NCI-H146 treated with DMSO at 0.1 percent for 48 hours (cell line): Measurements from ENCODE around the gene CCDC138.

Experiments
- DNase-seq: peaks from one replicate; lab custom pipeline; 2025; ENCODE audit not compliant: unreplicated experiment; lab: John Stamatoyannopoulos, UW

CCDC138 gene

DNA sequence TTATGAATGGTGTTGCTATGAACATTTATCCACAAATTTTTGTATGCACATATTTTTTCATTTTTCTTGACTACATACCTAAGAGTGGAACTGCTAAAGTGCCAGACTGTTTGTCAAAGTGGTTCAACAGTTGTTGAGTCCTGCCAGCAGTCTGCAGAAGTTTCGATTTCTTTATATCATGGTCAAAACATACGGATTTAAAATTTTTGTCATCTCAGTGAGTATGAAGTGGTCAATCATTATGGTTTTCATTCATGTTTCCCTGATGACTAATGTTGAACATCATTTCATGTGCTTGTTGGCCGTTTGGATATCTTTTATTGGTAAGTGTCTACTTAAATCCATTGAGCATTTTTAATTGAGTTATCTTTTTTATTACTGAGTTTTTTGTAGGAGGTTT is 39.2 kb downstream of the CCDC138 start:
- no peak for DNase-seq

DNA sequence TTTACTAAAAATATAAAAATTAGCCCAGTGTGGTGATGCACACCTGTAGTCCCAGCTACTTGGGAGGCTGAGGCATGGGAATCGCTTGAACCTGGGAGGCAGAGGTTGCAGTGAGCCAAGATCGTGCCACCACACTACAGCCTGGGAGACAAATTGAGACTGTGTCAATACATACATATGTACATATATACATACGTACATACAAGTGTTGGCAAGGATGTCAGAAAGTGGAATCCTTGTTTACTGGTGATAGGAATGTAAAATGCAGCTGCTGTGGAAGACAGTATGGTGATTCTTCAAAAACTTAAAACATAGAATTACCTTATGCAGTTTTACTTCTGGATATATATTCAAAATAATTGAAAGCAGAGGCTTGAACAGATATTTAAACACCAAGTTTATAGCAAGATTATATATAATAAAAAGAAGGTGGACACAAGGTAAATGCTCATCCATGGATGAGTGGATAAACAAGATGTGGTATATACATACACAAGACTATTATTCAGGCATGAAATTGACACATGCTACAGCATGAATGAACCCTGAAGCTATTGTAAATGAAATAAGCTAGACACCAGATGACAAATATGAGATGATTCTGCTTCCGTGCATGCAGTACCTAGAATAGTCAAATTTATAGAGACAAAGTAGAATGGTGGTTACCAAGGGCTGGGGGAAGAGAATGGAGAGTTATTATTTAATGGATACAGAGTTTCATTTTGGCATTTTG is 43.2 kb downstream of the CCDC138 start:
- no peak for DNase-seq

DNA sequence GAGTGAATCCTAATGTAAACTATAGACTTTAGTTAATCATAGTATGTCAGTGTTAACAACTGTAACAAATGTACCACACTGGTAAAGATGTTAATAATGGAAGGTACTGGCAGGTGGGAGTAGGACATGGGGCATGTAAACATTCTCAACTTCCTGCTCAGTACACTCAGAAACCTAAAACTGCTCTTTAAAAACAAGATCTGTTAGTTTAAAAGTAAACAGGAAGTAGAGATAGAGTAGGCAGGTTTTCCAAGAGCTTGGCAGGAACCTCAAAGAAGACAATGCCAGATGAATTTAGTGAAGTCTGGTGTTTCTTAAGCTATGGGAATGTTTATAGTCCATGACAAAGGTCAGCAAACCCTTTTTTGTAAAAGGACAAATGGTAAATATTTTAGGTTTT is 46.6 kb downstream of the CCDC138 start:
- no peak for DNase-seq

DNA sequence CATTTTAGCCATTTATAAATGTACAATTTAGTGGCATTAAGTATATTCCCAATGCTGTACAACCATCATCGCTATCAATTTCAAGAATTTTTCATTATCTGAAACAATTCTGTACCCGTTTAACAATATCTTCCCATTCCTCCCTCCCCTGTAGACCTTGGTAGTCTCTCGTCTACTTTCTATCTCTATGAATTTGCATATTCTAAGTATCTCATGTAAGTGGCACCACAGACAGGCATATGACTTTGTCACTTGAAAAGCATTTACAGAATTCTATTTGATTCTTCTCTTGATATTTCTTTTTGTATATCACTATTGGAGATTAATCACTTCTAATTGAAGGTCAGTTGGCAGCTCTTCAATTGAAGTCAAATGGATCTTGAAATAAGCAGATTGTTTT is 48.0 kb downstream of the CCDC138 start:
- DNase-seq = no peak

DNA sequence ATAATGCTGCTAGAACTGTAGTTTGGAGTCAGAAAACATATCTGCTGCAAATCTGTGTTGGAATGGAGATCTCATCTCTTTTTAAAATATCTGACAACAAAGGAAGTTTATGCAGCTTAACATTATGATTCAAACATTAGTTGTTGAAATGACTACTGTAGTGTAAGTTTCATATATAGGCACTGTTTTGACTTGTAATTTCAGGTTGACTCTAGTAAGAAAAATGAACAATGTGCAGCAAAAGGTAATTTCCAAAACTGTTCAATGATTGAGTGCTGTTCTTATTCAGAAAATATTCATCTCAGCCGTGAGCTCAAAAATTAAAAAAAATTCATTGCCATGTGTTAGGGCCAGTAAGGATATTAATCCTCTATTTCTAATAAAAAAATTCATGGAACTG is 48.5 kb downstream of the CCDC138 start:
- DNase-seq = no peak

DNA sequence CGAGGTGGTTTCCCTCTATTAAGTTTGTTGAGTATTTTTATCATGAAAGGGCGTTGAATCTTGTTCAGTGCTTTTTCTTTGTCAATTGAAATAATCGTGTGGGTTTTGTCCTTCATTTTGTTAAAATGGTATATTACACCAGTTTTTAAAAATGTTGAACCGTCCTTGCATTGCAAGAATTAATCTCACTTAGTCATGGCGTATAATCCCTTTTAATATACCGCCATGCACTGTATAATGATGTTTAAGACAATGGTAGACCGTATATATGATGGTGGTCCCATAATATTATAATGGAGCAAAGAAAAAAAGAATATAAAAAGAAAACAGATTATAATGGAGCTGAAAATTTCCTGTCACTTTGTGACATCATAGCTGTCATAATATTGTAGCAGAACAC is 50.6 kb downstream of the CCDC138 start:
- no peak for DNase-seq

DNA sequence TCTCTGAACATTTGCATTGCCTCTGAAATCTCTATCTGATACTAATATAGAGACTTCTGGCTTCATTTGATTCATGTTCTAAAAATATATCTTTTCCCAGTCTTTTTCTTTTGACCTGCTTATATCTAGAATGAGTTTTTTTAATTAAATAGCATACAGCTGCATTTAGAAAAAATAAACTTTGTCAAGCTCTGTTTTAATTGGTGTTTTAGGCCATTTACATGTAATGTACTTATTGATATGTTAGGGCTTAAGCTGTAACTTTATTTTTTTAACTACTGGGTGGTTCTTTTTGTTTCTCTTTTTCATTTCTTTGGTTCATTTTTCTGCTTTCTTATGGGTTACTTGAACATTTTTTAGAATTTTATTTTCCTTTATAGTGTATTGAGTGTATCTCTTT is 54.9 kb downstream of the CCDC138 start:
- DNase-seq = no peak

DNA sequence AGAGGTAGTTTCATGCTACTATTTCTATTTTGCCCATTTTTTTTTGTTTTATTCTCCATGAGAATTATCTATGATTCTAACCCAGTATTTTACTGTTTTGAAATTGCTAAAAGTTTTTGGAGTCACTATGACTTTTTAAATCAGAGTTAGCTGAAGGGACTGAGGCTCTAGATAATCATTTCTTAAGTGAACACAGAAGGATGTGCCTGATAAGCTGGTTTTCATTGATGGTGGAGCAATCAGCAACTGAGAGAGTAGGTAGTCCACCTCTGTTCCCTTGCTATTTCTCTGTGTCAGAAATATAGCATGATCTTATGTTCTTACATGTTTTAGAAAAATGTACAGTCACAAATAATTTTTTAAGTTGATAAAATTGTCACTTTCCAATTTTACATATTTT is 59.4 kb downstream of the CCDC138 start:
- DNase-seq = no peak

DNA sequence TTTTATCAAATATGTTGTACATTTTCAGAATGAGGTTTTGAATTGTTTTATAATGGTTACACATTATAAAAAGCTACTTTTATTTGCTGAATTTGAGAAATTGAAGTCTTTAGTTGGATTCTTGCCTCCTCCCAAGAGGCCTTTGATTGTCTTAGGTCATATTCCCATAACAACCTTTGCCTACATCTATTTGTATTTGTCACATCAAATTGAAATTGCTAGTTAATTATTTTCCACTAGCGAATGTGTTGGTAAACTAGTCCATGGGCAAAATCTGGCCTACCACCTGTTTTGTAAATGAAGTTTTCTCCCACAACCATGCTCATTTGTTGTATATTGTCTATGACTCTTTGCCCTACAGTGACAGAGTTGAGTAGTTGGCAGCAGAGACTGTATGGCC is 60.4 kb downstream of the CCDC138 start:
- DNase-seq = no peak

DNA sequence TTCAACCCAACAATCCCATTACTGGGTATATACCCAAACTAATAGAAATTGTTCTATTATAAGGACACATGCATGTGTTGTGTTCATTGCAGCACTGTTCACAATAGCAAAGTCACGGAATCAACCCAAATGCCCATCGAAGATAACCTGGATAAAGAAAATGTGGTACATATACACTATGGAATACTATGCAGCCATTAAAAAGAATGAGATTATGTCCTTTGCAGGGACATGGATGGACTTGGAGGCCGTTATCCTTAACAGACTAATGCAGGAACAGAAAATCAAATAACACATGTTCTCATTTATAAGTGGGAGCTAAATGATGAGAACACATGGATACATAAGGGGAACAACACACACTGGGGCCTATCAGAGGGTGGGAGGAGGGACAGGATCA is 65.8 kb downstream of the CCDC138 start:
- DNase-seq = no peak

DNA sequence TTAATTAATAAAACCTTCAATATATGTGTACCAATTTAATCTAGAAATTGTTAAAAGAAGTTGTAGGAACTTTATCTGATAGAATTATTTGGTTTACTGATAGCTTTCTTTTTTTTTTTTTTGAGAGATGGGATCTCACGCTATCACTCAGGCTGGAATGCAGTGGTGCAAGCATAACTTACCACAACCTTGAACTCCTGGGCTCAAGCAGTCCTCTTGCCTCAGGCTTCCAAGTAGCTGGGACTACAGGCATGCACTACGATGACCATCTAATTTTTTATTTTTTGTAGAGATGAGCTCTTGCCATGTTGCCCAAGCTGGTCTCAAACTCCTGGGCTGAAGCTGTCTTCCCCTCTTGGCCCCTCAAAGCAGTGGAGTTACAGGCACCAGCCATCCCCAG is 66.8 kb downstream of the CCDC138 start:
- DNase-seq = no peak

DNA sequence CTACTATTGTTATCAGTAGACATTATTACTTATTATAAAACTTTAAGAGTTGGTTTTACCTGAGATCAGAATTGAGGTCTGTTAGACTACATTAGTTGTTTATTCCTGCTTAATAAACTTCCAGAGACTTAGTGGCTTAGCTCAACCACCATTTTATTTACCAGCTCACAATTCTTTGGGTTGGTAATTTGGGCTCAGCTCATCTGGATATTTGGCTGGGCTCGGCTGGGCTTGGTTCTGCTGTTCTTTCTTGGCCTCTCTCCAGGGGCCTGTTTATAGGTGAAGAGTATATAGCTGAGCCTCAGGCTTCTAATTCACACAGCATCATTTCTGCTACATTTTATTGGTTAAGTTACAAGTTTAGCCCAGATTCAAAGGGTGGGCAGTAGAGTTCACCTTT is 67.9 kb downstream of the CCDC138 start:
- DNase-seq = no peak

DNA sequence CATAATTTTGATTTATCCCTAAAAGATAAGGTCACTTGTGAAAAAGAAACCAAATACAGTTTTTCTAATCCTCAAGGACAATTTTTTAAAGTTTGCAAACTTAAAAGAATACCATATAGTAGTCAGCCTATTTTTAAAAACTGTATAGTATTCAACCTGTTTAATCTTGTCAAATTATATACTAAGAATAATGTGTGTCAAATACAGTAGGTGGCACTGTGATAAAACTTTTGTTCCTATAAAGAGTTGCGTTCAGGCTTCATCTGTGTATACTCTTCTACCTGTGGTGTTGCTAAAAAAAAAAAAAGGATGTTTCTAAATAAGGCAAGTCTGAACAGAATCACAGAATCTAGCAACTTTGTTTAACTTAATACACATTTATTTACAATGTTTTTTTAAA is 68.6 kb downstream of the CCDC138 start:
- no peak for DNase-seq

DNA sequence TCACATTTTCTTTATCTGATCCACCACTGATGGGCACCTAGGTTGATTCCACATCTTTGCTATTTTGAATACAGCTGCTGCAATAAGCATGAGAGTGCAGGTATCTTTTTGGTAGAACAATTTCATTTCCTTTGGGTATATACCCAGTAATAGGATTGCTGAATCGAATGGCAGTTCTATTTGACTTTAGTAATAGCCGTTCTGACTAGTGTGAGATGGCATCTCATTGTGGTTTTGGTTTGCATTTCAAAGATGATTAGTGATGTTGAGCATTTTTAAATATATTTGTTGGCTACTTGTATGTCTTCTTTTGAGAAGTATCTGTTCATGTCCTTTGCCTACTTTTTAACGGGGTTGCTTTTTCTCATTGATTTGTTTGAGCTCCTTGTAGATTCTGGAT is 72.3 kb downstream of the CCDC138 start:
- no peak for DNase-seq

DNA sequence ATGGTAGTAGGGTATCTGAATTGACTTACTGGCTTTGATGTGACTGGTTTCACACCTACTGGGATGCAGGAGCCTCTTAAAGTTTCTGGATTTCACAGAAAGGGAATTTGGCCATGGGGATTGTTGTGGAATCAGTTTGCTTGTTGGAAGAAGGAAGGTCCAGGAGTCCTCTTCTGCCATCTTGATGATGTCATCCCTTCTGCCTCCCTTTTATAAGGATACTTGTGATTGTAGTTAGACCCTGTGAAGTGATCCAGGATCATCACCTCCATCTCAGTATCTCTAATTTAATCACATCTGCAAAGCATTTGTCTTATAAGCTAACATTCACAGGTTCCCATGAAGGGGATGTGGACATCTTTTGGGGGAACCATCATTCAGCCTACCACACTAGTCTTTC is 79.5 kb downstream of the CCDC138 start:
- no peak for DNase-seq

DNA sequence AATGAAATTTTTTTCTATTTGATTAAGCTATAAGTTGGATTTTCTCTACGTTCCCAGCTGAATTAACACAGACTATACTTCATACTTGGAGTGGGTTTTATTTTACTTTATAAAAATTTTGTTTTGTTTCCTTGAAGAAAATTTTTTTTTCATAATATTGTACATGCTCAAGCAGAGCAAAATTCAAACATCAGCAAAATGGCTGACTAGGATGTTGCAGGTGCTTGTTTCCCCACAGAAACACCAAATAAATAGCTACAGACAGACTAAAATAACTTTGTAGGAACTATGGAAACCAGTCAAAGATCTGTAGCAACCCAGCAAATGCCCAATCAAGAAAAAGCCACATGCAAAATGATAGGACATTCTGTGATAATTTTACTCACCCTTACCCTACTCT is 82.3 kb downstream of the CCDC138 start:
- DNase-seq = no peak

DNA sequence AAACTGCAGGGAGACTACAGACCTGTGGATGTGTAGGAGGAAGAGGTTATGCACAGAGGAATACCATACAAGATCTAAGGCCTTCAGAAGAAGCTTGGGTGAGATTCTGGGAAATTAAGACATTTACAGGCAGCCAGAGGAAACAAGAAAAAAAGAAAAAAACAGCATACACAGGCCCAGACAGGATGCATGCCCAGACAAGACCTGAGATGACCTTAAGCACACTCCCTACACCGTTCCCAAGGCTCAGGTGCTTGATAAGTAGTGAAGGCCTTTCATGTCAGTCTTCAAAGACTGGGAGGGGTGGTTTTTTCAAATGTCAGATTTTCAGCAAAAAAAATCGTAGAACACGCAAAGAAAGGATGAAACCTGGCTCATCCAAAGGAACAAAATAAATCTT is 83.0 kb downstream of the CCDC138 start:
- no peak for DNase-seq

DNA sequence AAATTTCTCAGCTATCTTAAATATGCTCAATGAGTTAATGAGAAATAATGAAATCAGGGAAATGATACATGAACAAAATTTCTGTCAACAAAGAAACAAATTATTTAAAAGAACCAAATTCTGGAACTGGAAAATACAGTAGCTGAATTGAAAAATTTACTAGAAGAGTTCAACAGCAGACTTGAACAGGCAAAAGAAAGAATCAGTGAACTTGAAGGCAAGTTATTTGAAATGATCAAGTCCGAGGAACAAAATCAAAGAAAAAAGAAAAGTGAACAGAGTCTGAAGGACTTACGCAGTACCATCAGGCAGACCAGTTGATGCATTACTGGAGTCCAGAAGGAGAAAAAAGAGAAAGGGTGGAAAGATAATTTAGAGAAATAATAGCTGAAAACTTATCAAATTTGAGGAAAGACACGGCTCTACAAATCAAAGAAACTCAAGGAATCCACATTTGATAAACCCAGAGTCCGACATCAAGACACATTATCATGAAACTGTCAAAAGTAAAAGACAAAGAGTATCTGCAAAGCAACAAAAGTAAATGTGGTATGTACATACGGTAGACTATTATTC is 83.6 kb downstream of the CCDC138 start:
- no peak for DNase-seq

DNA sequence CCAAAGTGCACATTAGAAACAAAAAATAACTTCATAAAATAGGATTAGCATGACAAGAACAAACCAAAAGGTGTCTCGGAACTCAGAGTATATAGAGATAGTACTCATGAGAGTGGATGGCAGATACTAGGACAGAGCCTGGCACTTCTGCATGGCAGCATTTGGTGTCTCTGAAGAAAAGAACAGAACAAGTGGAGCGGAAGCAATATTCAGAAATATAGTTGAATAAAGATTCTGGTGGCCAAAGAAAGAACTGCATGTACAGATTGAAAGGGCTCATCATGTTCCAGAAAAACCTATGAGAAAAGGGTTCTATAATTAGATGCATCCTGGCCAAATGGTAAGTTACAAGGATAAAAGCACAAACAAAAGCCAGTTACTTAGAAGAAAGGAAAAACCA is 90.9 kb downstream of the CCDC138 start:
- no peak for DNase-seq

DNA sequence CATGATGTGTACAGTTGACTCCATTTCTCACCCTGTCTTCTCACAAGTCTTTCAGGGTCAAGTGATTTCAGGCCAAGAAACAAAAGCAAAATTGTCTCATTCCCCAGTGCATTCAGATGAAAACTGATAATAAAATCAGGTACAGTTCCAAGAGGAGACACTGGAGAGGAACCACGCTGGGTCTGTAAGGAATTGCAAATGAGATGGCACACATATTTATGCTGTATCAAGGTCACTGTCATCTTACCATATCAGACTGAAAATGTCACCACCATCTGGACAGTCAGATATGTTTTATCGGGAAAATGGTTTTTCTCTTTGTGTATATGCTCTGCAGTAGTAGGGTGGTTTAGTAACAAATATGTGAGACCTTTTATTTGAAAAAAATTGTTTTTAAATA is 91.7 kb downstream of the CCDC138 start:
- DNase-seq = no peak

DNA sequence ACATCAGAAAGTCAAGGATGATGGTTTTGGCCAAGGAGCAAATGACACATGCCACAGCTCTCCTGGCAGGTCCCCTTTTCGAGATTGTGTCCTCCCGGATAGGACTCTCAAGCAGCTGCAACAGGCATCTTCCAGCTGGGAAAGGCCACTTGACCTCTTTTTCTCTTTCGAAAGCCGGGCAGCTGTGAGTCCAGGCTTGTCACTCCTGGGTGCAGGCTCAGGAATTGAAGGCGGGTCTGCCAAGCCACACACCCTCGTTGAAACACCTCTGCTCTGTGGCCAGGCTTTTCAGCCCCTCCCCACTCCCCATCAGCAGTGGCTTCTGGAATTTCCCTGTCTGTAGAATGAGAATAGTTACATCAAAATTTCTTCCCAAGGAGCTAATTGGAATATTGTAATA is 98.0 kb downstream of the CCDC138 start:
- no peak for DNase-seq

DNA sequence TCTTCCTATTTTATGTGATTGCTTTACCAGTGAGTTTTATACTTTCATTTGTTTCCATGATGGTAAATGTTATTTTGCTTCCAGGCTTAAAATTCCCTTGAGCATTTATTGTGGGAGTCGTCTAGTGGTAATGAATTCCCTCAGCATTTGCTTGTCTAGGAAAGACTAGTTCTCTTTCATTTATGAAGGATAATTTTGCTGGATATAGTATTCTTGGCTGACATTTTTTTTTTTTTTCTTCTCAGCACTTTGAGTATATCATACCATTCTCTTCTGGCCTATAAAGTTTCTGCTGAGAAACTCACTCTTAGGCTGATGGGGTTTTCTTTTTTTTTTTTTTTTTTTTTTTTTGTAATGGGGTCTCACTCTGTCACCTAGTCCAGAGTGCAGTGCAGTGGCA is 103.3 kb downstream of the CCDC138 start:
- DNase-seq = no peak

DNA sequence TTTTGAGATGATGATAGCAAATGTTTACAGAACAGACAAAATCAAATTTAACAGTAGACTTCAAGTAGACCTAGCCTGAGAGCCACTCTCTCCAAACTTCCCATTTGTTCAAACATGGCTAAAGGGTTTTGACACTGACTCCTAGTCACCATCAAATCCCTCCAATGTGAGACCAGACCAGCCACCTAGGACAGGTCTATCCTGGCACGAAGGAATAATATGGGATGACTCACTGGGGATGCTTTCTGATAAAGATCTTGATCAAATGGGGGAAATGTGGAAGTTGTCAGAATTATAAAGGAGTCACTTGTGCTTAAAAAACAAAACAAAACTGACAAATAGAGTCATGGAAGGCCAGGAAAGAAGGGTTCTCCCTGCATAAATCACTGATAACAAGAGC is 106.7 kb downstream of the CCDC138 start:
- no peak for DNase-seq
